Tibial artery (tissue), 4 donors: ENCODE measurements around the gene MSX1.

Experiments
- DNase-seq, 2 donors: peaks; one replicate each; pipeline ENCODE4 v3.0.0-alpha.2; 2019
- H3K27ac ChIP-seq, 2 donors: fragments of 200-600 bp; sonication (generic) in 1 of 2; 1 replicate in 1 of 2; 2 replicates in 1 of 2; pipeline ENCODE4 v1.5.1; 2018 to 2019; ENCODE audit warnings: mild to moderate bottlenecking in 1 of 2
- H3K27me3 ChIP-seq, 2 donors: fragments of 200-600 bp; sonication (generic) in 1 of 2; one replicate each; pipeline versions ENCODE4 v1.5.1 to v1.6.0; 2016 to 2019
- H3K36me3 ChIP-seq, 3 donors: fragments of 200-600 bp; sonication (generic) in 2 of 3; one replicate each; pipeline ENCODE4 v1.5.1; 2016 to 2019; ENCODE audit warnings: mild to moderate bottlenecking in 2 of 3
- H3K4me1 ChIP-seq, 4 donors: fragments of 200-600 bp; sonication (generic) in 2 of 4; 1 replicate in 3 of 4; 2 replicates in 1 of 4; pipeline ENCODE4 v1.5.1; 2016 to 2019
- H3K4me3 ChIP-seq, 2 donors: fragments of 200-600 bp; sonication (generic) in 1 of 2; 1 replicate in 1 of 2; 2 replicates in 1 of 2; pipeline ENCODE4 v1.5.1; 2018 to 2019; ENCODE audit warnings: mild to moderate bottlenecking in 2 of 2
- H3K9me3 ChIP-seq, 3 donors: fragments of 200-600 bp; sonication (generic) in 1 of 3; one replicate each; pipeline ENCODE4 v1.5.1; 2016 to 2019
- intact Hi-C: fragments of 100-400 bp; cut with DNase I; formaldehyde crosslinking; loops from one replicate; pipeline ENCODE4 v1.15.0; 2023; ENCODE audit warnings: low total_unique reads
- TF ChIP-seq, protein P1 (sequence below), 2 experiments: fragments of 200-600 bp in 1 of 2; fragments of 450-650 bp in 1 of 2; IDR thresholded peaks; one replicate each; pipeline ENCODE4 v1.5.1; 2017 to 2019; ENCODE audit warnings: antibody characterized with exemption in 2 of 2, mild to moderate bottlenecking in 1 of 2, moderate library complexity in 1 of 2

MSX1 gene

DNA sequence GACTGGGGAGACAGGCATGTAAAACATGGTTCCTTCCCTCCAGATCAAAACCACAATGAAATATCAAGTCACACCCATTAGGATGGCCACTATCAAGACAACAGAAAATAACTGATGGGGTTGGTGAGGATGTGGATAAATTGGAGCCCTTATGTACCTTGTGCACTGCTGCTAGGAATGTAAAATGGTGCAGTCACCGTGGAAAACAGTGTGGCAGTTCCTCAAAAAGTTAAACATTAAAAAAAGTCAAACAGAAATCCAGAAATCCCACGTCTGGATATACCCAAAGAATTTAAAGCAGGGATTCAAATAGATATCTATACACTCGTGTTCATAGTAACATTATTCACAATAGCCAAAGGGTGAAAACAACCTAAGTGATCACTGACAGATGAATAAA lies 35.2 kb upstream of the MSX1 start:
- no peak for DNase-seq
- no peaks in the 10 kb centered on the region for H3K4me1 ChIP-seq
- peaks cover 0 to 8% (median 6%) of the 10 kb centered on the region in 3 donors for H3K9me3 ChIP-seq
- H3K27ac ChIP-seq, result no peak overlapping the region
- H3K36me3 ChIP-seq, result no peaks in the 10 kb centered on the region
- no peak overlapping the region for H3K4me3 ChIP-seq
- intact Hi-C loops, result no loop called here
- TF ChIP-seq, protein P1, sequence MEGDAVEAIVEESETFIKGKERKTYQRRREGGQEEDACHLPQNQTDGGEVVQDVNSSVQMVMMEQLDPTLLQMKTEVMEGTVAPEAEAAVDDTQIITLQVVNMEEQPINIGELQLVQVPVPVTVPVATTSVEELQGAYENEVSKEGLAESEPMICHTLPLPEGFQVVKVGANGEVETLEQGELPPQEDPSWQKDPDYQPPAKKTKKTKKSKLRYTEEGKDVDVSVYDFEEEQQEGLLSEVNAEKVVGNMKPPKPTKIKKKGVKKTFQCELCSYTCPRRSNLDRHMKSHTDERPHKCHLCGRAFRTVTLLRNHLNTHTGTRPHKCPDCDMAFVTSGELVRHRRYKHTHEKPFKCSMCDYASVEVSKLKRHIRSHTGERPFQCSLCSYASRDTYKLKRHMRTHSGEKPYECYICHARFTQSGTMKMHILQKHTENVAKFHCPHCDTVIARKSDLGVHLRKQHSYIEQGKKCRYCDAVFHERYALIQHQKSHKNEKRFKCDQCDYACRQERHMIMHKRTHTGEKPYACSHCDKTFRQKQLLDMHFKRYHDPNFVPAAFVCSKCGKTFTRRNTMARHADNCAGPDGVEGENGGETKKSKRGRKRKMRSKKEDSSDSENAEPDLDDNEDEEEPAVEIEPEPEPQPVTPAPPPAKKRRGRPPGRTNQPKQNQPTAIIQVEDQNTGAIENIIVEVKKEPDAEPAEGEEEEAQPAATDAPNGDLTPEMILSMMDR (IDR thresholded peaks at IDR 0.05), result no peak
- H3K27me3 ChIP-seq, result no peaks in the 10 kb centered on the region

GRCh38 chr4:4825431-4825830 lies 34.0 kb upstream of the MSX1 start:
- intact Hi-C loops, result no loop called here
- peaks cover 0 to 8% (median 6%) of the 10 kb centered on the region in 3 donors for H3K9me3 ChIP-seq

DNA sequence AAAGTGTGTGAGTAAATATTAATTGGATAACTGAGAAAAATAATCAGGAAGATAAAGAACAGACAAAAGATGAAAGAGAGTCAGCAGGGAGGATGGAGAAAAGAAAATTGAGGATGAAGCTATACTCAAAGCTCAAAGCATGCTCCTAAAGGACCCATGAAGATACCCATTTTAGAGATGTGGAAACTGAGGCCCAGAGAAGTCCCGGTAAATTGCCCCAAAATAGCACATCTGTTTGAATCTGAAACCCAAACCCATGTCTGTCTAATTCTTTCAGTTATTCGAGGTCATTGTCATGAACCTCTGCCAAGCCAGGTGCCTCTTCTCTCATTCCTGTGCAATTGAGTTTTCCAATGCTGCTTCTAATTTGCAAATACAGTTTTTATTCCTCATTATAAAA lies 29.6 kb upstream of the MSX1 start:
- TF ChIP-seq, protein P1 (IDR thresholded peaks at IDR 0.05), result no peak
- Histone ChIP-seq H3K4me3 (no peak overlapping the region), H3K27ac (no peak overlapping the region), H3K27me3 (peaks cover 0 to 3% of the 10 kb centered on the region in 2 donors), H3K36me3 (no peaks in the 10 kb centered on the region), H3K4me1 (no peaks in the 10 kb centered on the region), H3K9me3 (no peaks in the 10 kb centered on the region)
- intact Hi-C loops, result no loop called here
- no peak for DNase-seq

More at GRCh38 chr4:4825431-4825830, 34.0 kb upstream of the MSX1 start:
- Histone ChIP-seq H3K27me3 (no peaks in the 10 kb centered on the region), H3K27ac (no peak overlapping the region), H3K4me3 (no peak overlapping the region), H3K36me3 (no peaks in the 10 kb centered on the region), H3K4me1 (no peaks in the 10 kb centered on the region)
- TF ChIP-seq, protein P1 (IDR thresholded peaks at IDR 0.05), result no peak
- DNase-seq, result no peak

DNA sequence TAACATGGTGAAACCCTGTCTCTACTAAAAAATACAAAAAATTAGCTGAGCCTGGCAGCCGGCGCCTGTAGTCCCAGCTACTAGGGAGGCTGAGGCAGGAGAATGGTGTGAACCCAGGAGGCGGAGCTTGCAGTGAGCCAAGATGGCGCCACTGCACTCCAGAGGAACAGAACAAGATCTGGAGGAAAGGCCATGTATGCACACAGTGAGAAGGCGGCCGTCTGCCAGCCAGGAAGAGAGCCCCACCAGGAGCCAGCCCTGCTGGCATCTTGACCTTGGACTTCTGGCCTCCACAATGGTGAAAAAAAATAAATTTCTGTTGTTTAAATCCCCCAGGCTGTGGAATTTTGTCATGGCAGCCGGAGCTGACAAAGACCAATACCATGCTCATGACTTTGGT lies 28.2 kb upstream of the MSX1 start:
- Histone ChIP-seq H3K36me3 (no peaks in the 10 kb centered on the region), H3K4me1 (no peaks in the 10 kb centered on the region), H3K4me3 (no peak overlapping the region), H3K9me3 (peaks cover 0 to 4% (median 0%) of the 10 kb centered on the region in 3 donors), H3K27ac (no peak overlapping the region), H3K27me3 (peaks cover 0 to 3% of the 10 kb centered on the region in 2 donors)
- DNase-seq, result no peak
- intact Hi-C loops, result no loop called here
- TF ChIP-seq, protein P1 (IDR thresholded peaks at IDR 0.05), result no peak

DNA sequence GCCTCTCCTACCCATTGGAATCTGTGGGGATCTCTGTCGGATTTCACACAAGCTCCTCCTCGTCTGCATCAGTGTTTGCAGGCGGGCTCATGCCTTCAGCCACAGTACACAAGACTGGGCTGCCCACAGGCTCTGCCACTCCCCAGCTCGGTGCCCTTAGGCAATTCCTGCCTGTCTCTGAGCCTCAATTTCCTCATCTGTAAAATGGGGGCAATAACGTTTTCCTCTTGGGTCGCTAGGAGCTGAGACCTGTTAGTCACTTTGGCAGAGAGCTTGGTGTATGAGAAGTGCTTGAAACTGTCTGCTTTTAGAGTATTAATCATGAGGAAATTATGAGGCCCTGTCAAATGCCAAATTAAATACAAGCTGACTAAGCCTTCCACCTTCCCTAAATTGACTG lies 27.6 kb upstream of the MSX1 start:
- Histone ChIP-seq H3K27ac (no peak overlapping the region), H3K27me3 (peaks cover 0 to 3% of the 10 kb centered on the region in 2 donors), H3K4me1 (no peaks in the 10 kb centered on the region), H3K9me3 (peaks cover 0 to 4% (median 0%) of the 10 kb centered on the region in 3 donors), H3K36me3 (no peaks in the 10 kb centered on the region), H3K4me3 (no peak overlapping the region)
- intact Hi-C loops, result no loop called here
- TF ChIP-seq, protein P1 (IDR thresholded peaks at IDR 0.05), result no peak
- DNase-seq, result no peak

- intact Hi-C loops, result no loop called here
- TF ChIP-seq, protein P1 (IDR thresholded peaks at IDR 0.05), result no peak
- no peak overlapping the region for H3K27ac ChIP-seq
- peaks cover 0 to 10% of the 10 kb centered on the region in 2 donors for H3K27me3 ChIP-seq
- no peak overlapping the region for H3K4me3 ChIP-seq
- no peaks in the 10 kb centered on the region for H3K4me1 ChIP-seq
- peaks cover 0 to 4% (median 0%) of the 10 kb centered on the region in 3 donors for H3K9me3 ChIP-seq
- no peak for DNase-seq
- no peaks in the 10 kb centered on the region for H3K36me3 ChIP-seq
These were observed 23.4 kb upstream of the MSX1 start for GRCh38 chr4:4836044-4836443.
